GM21576 (cell line): ENCODE data around the gene PNPLA3.

Experiments used
- ATAC-seq: cut with Tn5 transposase; IDR thresholded peaks from one replicate; pipeline ENCODE4 v1.9.1; 2021; ENCODE audit warnings: mild to moderate bottlenecking, moderate library complexity; ENCODE audit not compliant: unreplicated experiment

Gene PNPLA3

DNA sequence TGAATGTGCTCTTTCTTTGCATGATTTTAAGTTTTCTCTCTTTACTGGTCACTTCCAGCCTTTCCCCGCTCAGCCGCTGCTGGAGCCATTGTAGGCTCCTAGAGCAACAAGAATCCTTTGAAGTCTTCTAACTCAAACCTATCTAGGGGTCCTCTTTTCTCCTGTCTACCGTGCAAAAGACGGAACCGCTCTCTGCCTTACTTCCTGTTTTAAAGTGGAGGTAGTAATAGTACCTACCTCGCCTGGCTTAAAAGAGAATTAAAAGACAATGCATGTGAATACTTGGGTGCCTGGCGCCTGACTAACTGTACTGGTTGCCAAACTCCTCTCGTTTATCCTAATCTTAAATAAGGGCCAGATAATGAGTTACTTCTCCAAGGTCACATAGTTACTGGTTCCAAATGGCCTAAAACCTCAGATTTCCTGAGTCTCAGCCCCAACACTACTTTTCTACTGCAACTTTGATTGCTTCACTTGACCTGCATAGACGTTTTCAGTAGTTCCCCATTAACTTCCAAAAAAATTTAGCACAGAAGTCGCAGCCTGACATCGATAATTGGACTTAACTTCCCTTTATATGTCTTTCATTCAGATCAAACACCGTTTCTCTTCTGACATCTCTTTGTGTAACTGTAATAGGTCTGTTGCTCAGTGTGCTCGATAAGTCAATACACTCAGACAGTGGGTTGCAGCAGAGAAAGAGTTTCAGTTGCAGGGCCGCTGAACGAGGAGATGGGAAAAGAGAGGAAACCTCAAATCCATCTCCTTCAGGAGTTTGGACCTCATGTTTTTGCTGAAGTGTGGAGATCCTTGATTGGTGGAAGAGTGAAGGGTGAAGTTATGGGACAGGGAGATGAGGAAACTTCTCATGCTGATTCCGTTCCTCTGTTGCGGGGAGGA, 32.5 kb downstream of the PNPLA3 start:
- no peak for ATAC-seq

DNA sequence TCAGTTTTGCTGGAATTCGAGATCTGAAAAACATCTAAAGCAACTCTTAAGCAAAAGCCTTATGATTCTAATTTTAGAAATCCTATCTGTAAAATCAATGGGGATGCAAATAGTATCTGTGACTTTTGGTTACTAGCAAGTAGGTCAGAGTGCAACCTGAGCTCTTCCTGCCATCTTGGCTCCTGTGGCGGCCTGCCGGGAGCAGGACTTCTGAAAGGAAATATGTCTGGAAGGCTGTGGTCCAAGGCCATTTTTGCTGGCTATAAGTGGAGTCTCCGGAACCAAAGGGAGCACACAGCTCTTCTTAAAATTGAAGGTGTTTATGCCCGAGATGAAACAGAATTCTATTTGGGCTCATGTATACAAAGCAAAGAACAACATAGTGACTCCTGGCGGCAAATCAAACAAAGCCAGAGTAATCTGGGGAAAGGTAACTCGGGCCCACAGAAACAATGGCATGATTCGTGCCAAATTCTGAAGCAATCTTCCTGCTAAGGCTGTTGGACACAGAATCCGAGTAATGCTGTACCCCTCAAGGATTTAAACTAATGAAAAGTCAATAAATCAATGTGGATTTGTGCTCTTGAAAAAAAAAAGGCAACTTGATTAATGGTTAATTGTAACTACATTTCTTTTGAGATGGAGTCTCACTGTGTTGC, 33.3 kb downstream of the PNPLA3 start:
- ATAC-seq, result no peak

DNA sequence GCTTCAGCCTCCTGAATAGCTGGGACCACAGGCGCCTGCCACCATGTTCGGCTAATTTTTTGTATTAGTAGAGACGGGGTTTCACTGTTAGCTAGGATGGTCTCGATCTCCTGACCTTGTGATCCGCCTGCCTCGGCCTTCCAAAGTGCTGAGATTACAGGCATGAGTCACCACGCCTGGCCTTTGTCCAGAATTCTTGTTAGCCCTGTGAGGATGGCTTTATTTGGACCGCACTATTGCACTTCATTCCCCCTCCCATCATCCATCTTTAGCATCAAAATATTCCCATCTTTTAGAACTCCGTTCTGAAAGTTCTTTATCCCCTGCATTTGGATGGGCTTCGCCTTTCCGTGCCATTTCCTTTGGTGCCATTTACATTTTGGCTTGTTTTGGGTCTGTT, 34.3 kb downstream of the PNPLA3 start:
- no peak for ATAC-seq

- no peak for ATAC-seq
Measured at GRCh38 chr22:43964314-43964857, 40.8 kb downstream of the PNPLA3 start.

- ATAC-seq, result no peak
Measured at GRCh38 chr22:43967069-43967468, 43.5 kb downstream of the PNPLA3 start.

GRCh38 chr22:43968614-43969013, 45.0 kb downstream of the PNPLA3 start:
- no peak for ATAC-seq

DNA sequence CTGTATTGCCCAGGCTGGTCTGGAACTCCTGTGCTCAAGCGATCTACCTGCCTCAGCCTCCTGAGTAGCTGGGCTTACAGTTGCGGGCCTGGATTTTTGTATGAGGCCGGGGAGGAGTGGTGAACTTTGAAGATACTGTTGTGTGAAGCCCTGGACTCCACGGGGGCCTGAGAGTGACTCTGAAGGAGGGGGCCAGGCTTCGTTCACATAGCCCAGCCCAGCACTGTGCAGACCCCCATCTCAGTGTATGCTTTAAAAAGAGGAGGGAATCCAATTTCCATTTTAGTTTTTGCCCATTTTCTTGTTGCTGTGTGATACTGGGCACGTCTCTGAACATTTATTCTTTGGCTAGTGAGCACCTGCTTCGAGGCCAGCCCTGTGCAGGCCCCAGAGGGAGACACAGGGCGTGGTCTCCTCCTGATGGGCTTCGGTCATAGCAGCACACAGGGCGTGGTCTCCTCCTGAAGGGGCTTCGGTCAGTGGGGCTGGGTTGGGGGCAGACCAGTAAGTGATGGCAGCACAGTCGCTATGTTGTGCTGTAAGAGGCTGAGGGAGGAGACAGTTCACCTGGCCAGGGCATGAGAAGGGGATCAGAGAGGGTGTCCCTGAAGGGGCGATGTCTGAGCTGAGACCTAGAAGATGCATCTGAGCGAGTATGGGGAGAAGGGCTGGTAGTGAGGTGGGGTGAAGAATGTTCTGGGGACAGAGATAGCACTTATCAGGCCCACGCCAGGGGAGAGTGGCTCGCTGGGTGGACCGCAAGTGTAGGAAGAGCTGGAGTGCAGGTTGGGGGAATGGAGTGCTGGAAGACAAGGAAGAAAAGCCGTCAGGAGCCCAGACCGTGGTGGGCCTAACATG, 45.6 kb downstream of the PNPLA3 start:
- ATAC-seq, result no peak

DNA sequence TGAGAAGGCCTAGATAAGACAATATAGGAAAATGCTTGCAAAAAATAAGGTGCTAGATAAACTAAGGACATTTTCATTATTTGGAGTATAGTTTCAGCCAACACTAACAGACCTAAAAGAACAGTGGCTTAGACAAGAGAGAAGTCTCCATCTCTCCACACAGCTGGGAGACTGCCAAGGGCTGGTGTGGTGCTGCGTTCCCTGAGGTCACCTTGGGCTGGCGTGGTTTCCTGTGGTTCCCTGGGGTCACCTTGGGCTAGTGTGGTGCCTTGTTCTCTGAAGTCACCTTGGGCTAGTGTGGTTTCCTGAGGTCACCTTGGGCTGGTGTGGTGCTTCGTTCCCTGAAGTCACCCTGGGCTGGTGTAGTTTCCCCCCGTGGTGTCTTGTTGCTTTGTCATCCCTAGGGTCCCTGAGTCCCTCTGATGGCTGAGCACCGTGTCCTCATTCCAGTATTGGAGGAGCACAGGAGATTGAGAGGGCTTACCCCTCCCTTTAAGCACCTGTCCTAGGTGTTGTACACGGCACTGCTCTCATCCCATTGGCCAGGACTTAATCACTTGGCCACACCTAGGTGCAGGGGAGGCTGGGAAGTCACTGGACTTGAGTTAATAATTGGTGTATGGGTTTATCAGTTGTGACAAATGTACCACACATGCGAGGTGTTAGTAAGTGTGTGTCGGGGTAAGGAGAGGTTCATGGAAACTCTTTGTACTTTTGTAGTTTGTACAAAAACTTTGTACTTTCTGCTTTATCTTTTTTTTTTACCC, 46.6 kb downstream of the PNPLA3 start:
- no peak for ATAC-seq

GRCh38 chr22:43971112-43971511, 47.5 kb downstream of the PNPLA3 start:
- ATAC-seq, result no peak

DNA sequence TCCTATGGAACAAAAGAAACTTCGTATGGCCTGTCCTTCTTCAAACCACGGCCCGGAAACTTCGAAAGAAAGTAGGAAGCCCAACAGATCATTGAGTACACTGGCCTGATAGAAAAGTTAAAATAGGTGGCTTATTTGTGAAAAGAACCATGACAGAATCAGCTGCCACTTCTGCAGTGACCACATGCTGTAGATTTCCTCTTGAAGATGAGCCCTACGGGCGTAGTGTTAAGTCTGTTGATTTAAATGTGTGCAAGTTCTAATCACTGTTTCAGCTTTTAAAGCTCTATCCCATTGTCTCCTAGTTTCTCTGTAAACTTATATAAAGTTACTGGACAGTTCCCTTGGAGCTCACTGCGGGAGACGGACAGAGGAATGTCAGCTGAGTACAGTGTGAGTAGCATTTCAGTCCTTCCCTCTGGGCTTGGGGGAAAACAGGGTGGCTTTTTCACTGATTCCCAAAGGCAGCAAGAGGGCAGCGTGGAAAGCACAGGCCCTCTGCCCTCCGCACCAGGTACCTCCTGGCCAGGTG, 49.4 kb downstream of the PNPLA3 start:
- no peak for ATAC-seq

- ATAC-seq, result no peak
Measured at GRCh38 chr22:43974028-43974545, 50.5 kb downstream of the PNPLA3 start.

- no peak for ATAC-seq
Measured at GRCh38 chr22:43975041-43975440, 51.4 kb downstream of the PNPLA3 start.

DNA sequence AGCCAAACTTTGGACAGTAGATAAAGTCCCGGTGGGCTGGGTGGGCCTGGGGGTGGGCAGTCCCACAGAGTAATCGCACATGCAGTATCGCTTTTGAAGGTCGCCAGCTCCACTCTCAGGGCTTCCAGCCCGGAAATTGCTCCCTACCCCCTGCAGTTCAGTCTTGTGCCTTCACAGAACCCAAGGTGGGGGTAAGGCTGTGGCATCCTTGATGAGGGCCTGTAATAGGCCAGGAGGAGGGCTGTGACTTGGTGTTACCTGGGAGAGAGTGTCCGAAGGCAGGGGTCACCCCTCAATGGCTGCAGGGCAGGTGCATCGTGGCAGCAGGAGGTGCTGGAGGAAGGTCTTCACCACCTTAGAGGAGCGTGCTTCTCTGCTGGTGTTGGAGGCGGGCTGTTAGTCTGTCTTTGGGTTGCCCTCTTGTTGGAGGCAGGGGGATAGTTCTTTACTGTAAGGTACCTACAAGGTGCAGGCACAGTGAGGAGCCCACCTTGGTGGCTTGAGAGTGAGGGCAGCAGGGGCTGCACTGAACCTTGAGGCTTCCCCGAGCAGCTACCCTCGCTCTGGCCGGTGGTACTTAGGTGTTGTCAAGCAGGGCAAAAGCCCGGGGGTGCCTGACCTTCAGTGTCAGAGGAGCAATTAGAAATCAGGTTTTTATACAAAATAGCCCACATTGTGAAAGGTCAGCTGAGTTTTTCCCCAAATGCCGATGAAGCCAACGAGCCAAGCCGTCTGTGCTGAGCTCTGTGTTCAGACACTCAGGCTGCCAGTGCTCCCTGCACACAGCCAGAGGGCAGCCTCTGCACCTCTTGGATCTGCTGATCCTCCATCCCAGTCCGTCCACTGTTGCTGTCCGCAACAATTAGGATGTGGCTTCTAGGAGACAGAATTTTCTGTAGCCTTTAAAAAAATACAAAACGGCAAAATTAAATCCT, 53.5 kb downstream of the PNPLA3 start:
- ATAC-seq, result no peak

DNA sequence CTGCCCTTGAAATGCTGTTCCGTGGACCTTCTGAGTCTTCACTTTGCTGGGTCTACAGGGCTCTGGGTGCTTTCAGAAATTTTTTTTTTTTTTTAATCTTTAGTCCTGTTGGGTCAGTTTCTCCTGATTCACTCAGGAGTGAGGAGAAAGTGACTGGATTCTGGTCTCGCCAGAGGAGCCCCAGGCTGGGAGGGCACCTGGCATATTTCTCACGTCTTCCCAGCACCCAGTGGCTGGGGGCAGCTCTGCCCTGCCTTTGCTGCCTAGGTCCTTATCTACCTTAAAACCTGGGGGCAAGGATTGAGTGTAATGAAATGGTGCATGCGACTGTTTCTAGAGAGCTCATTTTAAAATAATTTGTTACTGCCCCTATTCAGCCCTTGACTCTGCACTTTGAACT, 55.0 kb downstream of the PNPLA3 start:
- ATAC-seq, result no peak

GRCh38 chr22:43980579-43980978, 57.0 kb downstream of the PNPLA3 start:
- ATAC-seq, result no peak

DNA sequence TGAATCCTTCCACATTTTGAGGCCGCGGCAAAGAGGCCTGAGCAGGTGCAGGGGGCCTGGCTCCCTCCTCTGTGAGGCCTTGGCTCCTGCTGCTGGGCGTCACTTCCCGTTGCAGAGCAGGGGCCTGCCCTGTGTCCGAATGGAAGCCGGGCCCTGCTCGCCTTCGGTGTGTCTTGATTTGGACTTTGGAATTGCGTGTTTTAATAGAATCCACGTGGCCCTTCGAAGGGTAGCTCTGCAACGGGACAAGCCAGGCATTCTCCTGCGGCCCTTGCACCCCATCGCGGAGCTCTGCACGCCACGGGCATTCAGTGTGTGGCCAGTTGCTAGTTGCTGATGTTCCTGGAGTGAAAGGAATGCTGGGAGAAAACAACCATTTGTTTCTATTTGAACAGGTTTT, 57.4 kb downstream of the PNPLA3 start:
- no peak for ATAC-seq

DNA sequence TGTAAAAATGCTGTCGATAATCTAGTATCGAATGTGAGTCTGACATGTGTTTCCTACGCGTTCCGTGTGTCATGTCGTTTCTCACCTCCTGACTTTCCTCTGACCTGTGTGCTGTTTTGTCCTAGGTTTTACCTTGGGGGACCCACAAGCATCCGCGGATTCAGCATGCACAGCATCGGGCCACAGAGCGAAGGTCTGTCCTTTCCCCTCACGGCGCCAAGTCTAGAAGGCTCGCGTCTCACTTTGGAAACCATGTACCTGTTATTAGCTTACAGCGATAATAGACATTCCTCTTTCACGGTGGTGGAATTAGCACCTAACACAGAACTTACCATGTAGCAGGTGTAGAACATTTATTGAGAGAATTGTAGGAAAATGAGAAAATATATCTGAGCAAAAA, 60.2 kb downstream of the PNPLA3 start:
- no peak for ATAC-seq

GRCh38 chr22:43985532-43985931, 61.9 kb downstream of the PNPLA3 start:
- no peak for ATAC-seq
